Measurements from ENCODE around the gene SPAG17. TPM values are rescaled to one million over a fixed set of nuclear protein-coding genes. Genes with fewer than 3 reads are reported as not detected.

The SPAG17 gene
- total RNA-seq, 2 donors from 2014 or later: not detected

DNA sequence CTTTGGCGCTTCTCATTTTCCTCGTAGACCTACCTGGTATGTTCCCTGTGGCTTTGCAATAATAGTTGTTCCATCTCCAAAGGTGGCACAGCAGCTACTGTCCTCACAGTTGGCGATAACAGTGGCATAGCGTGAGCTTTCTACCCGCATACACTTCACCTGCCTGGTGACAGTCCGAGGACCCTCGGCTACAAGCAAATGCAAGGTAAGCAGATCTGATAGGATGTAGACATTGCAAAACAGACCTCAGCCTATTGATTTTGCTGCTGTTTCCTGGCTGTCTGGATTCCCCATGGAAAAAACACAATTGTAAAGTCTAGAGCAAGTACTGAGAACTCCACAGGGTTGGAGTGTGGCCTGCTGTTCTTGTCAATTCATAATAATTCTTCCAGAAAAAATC, 177.0 kb downstream of the SPAG17 start:
- H3K9ac ChIP-seq (ENCODE audit: low read depth in 2 of 2, low read length in 2 of 2): no peak overlapping the region
- H3K36me3 ChIP-seq: no peaks in the 10 kb centered on the region
- H3K4me3 ChIP-seq: no peak overlapping the region
- TF ChIP-seq, protein P1, sequence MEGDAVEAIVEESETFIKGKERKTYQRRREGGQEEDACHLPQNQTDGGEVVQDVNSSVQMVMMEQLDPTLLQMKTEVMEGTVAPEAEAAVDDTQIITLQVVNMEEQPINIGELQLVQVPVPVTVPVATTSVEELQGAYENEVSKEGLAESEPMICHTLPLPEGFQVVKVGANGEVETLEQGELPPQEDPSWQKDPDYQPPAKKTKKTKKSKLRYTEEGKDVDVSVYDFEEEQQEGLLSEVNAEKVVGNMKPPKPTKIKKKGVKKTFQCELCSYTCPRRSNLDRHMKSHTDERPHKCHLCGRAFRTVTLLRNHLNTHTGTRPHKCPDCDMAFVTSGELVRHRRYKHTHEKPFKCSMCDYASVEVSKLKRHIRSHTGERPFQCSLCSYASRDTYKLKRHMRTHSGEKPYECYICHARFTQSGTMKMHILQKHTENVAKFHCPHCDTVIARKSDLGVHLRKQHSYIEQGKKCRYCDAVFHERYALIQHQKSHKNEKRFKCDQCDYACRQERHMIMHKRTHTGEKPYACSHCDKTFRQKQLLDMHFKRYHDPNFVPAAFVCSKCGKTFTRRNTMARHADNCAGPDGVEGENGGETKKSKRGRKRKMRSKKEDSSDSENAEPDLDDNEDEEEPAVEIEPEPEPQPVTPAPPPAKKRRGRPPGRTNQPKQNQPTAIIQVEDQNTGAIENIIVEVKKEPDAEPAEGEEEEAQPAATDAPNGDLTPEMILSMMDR (IDR thresholded peaks at IDR 0.05): no peak
- no peaks in the 10 kb centered on the region for H3K9me3 ChIP-seq
- no peak for DNase-seq
- intact Hi-C loops (cut with DNase I): no loop called here
- no peaks in the 10 kb centered on the region for H3K27me3 ChIP-seq
- H3K27ac ChIP-seq: no peak overlapping the region
- H3K4me1 ChIP-seq: no peaks in the 10 kb centered on the region

DNA sequence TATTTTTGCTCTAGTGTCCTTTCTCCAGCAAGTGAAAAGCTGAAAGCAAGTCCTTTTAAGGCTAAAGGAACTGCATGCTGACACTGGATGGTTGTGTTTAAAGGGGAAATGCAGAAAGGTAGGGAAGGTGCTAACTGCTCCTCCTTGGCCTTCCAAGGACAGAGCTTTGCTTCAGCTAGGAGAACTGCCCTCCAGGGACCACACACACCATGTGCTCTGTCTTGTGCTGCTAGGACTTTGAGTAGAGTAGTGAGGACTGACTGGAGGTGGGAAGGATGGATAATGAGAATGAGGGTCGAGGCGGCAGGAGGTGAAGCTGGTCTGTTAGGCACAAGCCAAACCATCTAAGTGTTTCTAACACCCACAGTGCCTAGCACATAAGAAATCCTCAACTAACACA, 177.6 kb downstream of the SPAG17 start:
- no peak for DNase-seq
- H3K36me3 ChIP-seq: no peaks in the 10 kb centered on the region
- H3K27ac ChIP-seq: no peak overlapping the region
- H3K4me3 ChIP-seq: no peak overlapping the region
- no peaks in the 10 kb centered on the region for H3K4me1 ChIP-seq
- H3K9me3 ChIP-seq: no peaks in the 10 kb centered on the region
- intact Hi-C loops (cut with DNase I): no loop called here
- no peak overlapping the region for H3K9ac ChIP-seq (ENCODE audit: low read depth in 2 of 2, low read length in 2 of 2)
- TF ChIP-seq, protein P1 (IDR thresholded peaks at IDR 0.05): no peak
- no peaks in the 10 kb centered on the region for H3K27me3 ChIP-seq

DNA sequence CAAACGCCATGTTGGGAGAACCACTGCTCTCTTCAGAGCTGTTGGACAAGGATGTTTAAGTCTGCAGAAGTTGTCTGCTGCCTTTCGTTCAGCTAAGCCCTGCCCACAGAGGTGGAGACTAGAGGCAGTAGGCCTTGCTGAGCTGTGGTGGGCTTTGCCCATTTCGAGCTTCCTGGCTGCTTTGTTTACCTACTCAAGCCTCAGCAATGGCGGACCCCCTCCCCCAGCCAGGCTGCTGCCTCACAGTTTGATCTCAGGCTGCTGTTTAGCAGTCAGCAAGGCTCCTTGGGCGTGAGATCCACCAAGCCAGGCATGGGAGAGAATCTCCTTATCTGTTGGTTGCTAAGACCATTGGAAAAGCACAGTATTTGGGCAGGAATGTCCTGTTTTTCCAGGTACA, 180.7 kb downstream of the SPAG17 start:
- Histone ChIP-seq H3K9ac (ENCODE audit: low read depth in 2 of 2, low read length in 2 of 2) (no peak overlapping the region), H3K36me3 (no peaks in the 10 kb centered on the region), H3K4me3 (no peak overlapping the region), H3K9me3 (no peaks in the 10 kb centered on the region), H3K27me3 (no peaks in the 10 kb centered on the region), H3K4me1 (no peaks in the 10 kb centered on the region), H3K27ac (no peak overlapping the region)
- TF ChIP-seq, protein P1 (IDR thresholded peaks at IDR 0.05): no peak
- DNase-seq: no peak
- intact Hi-C loops (cut with DNase I): no loop called here

DNA sequence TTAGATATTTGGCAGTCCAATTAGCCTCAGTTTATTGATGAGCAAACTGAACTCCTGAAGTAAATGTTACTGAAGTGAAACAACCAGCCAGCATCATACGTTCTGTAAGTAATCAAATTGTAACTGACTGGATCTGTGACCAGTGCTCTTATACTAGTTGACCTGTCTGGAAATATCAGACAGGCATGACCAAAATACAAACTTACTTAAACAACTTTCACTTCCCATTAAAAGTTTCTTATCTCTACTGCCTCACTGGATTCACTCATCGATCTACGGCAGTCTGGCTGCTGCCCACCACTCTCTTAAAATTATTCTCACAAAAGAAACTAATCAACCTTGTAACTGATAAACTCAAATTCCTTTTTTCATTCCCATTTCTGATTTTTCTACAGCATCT, 199.1 kb downstream of the SPAG17 start:
- H3K27ac ChIP-seq: no peak overlapping the region
- H3K36me3 ChIP-seq: no peaks in the 10 kb centered on the region
- no peaks in the 10 kb centered on the region for H3K27me3 ChIP-seq
- H3K9me3 ChIP-seq: no peaks in the 10 kb centered on the region
- H3K4me3 ChIP-seq: no peak overlapping the region
- H3K9ac ChIP-seq (ENCODE audit: low read depth in 2 of 2, low read length in 2 of 2): no peak overlapping the region
- H3K4me1 ChIP-seq: no peaks in the 10 kb centered on the region
- no peak for DNase-seq
- TF ChIP-seq, protein P1 (IDR thresholded peaks at IDR 0.05): no peak
- intact Hi-C loops (cut with DNase I): no loop called here

DNA sequence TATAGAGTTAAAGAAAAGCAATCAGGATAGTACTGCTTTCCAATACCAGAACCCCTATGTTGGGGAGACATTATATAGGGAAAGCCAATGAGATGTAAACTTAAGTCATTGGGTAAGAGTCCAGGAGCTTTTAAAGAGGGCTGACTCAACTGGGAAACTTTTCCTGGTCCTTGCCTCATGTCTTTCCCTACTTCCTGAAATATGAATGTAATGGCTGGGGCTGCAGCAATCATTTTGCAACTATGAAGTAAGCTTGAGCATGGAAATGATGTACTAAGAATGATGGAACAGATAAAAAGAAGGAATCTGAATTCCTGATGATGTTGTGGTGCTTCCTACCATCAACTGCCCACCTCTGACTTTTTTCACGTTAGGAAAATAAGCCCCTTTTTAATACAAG, 199.8 kb downstream of the SPAG17 start:
- no peak for DNase-seq
- no peak overlapping the region for H3K4me3 ChIP-seq
- intact Hi-C loops (cut with DNase I): no loop called here
- TF ChIP-seq, protein P1 (IDR thresholded peaks at IDR 0.05): no peak
- H3K36me3 ChIP-seq: no peaks in the 10 kb centered on the region
- H3K27ac ChIP-seq: no peak overlapping the region
- no peaks in the 10 kb centered on the region for H3K4me1 ChIP-seq
- no peak overlapping the region for H3K9ac ChIP-seq (ENCODE audit: low read depth in 2 of 2, low read length in 2 of 2)
- no peaks in the 10 kb centered on the region for H3K27me3 ChIP-seq
- no peaks in the 10 kb centered on the region for H3K9me3 ChIP-seq

All from colonic mucosa (tissue), 4 donors.